ENCODE results near the gene NMNAT2.

DNA sequence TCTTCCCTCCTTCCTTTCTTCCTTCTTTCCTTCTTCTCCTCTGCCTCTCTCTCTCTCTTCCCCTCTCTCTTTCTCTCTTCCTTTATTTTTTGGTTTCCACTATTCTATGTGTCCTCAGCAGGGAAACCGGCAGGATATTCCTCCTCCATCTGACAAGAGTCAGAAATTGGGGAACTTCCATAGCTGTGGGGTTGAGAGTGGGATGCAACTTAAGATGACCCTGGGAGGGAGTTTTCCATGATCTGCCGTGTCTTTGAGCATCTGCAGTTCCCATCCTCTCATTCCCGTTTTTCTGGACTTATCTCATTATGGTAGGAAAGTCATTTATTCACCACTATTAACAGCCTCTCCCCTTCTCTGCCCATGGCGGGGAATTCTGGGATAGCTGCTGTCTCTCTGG lies 98.6 kb downstream of the NMNAT2 start:
- no peak for TF ChIP-seq EZH2 (IDR thresholded peaks at IDR 0.05)
- TF ChIP-seq, protein P1, sequence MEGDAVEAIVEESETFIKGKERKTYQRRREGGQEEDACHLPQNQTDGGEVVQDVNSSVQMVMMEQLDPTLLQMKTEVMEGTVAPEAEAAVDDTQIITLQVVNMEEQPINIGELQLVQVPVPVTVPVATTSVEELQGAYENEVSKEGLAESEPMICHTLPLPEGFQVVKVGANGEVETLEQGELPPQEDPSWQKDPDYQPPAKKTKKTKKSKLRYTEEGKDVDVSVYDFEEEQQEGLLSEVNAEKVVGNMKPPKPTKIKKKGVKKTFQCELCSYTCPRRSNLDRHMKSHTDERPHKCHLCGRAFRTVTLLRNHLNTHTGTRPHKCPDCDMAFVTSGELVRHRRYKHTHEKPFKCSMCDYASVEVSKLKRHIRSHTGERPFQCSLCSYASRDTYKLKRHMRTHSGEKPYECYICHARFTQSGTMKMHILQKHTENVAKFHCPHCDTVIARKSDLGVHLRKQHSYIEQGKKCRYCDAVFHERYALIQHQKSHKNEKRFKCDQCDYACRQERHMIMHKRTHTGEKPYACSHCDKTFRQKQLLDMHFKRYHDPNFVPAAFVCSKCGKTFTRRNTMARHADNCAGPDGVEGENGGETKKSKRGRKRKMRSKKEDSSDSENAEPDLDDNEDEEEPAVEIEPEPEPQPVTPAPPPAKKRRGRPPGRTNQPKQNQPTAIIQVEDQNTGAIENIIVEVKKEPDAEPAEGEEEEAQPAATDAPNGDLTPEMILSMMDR (IDR thresholded peaks at IDR 0.05): no peak
